Kidney tubule cell (primary cell): ENCODE data around the gene LRRC28.

Source experiments
- DNase-seq: peaks from one replicate; pipeline ENCODE4 v3.0.0-alpha.2; 2018; ENCODE audit warnings: low spot score

LRRC28 gene

GRCh38 chr15:99416191-99417188 is 165.2 kb downstream of the LRRC28 start:
- no peak for DNase-seq

- DNase-seq: no peak
Measured at GRCh38 chr15:99421172-99421656, 169.9 kb downstream of the LRRC28 start.

- no peak for DNase-seq
Measured at GRCh38 chr15:99421758-99422157, 170.5 kb downstream of the LRRC28 start.

GRCh38 chr15:99423186-99424130 is 172.2 kb downstream of the LRRC28 start:
- no peak for DNase-seq

GRCh38 chr15:99424131-99424571 is 172.9 kb downstream of the LRRC28 start:
- DNase-seq: no peak

- peak; percentile 72 for DNase-seq
Measured at GRCh38 chr15:99424978-99425656, 173.8 kb downstream of the LRRC28 start.

GRCh38 chr15:99425657-99426301 is 174.5 kb downstream of the LRRC28 start:
- no peak for DNase-seq

GRCh38 chr15:99426431-99427105 is 175.3 kb downstream of the LRRC28 start:
- no peak for DNase-seq

GRCh38 chr15:99427210-99427609 is 175.9 kb downstream of the LRRC28 start:
- no peak for DNase-seq

- DNase-seq: no peak
Measured at GRCh38 chr15:99427668-99428361, 176.5 kb downstream of the LRRC28 start.

GRCh38 chr15:99429681-99430081 is 178.4 kb downstream of the LRRC28 start:
- no peak for DNase-seq

GRCh38 chr15:99430881-99431401 is 179.7 kb downstream of the LRRC28 start:
- DNase-seq: no peak

- no peak for DNase-seq
Measured at GRCh38 chr15:99431661-99432091, 180.4 kb downstream of the LRRC28 start.

- DNase-seq: no peak
Measured at GRCh38 chr15:99432271-99433025, 181.2 kb downstream of the LRRC28 start.

GRCh38 chr15:99433026-99433756 is 181.9 kb downstream of the LRRC28 start:
- DNase-seq: peak; percentile 55

GRCh38 chr15:99433757-99434450 is 182.6 kb downstream of the LRRC28 start:
- no peak for DNase-seq

GRCh38 chr15:99434506-99435112 is 183.3 kb downstream of the LRRC28 start:
- DNase-seq: no peak
